AG04449 (cell line): ENCODE measurements around the gene AMFR.
"Not testable (repeated sequence)": the region's sequence is repeated elsewhere in the genome, so short reads cannot be mapped to it uniquely, and the experiment has no call there.

ENCODE experiments used
- CTCF ChIA-PET: fragments of 350-600 bp; formaldehyde crosslinking; extraction: SDS; loops from one replicate; lab custom pipeline; 2021; ENCODE audit warnings: antibody characterized with exemption; lab: Yijun Ruan, JAX
- POLR2A ChIA-PET: fragments of 400-600, 350-600 bp; formaldehyde crosslinking; extraction: SDS; loops from one replicate; lab custom pipeline; 2020; ENCODE audit warnings: antibody characterized with exemption, inconsistent platforms; lab: Yijun Ruan, JAX
- DNase-seq: peaks from one replicate; pipeline ENCODE4 v3.0.0-alpha.2; 2010; ENCODE audit warnings: low read depth, low spot score
- H3K4me3 ChIP-seq: 2 replicates; pipeline ENCODE4 v1.5.1; 2011; ENCODE audit warnings: low read depth, mild to moderate bottlenecking, control low read depth, low read length
- CTCF ChIP-seq: IDR thresholded peaks from one replicate; pipeline ENCODE4 v1.5.1; 2011; ENCODE audit warnings: mild to moderate bottlenecking, moderate library complexity, low read length, control low read depth, inconsistent platforms; ENCODE audit not compliant: insufficient read depth; ENCODE audit errors: missing control alignments

AMFR gene

DNA sequence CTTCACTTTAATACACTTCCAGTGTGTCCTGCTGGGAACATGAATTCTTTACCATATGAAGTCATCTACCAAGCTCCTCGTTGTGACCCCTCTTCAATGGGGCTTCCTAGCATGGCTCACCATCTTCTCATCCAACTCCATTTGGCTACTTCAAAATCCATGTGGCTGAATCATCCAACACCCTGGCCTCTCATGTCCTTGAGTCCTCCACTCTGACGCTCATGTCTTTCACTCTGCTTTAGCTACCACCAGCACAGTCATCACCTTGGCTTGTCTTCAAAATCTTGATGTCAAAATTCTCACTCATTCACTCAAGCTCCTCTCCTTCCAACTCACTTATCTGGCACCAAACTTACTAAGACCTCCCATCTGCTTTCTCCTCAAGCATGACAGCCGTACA is 35.8 kb downstream of the AMFR start:
- H3K4me3 ChIP-seq = no peak overlapping the region
- TF ChIP-seq CTCF = no peak
- peak; percentile 97 for DNase-seq
- CTCF ChIA-PET = interaction anchor here (1.2 to 2.4 kb wide), 3 partner anchors 12 to 312 kb away, joined by 5 to 12 read pairs (median 5); no protein-coding TSS in a partner anchor
- POLR2A ChIA-PET = interaction anchor here (0.6 to 1.0 kb wide), 2 partner anchors 12 to 217 kb away, joined by 3 read pairs; no protein-coding TSS in a partner anchor

DNA sequence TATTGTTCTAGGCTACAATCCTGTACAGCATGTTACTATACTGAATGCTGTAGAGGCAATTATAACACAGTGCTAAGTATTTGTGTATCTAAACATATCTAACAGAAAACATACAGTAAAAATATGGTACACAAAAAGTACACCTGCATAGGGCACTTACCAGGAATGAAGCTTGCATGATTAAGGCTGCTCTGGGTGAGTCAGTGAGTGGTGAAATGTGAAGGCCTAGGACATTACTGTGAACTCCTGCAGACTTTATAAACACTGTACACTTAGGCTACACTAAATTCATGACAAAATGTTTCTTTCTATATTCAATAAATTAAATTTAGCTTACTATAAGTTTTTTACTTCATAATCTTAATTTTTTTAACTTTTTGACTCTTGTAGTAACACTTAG is 37.1 kb downstream of the AMFR start:
- POLR2A ChIA-PET = interaction anchor here (0.7 kb wide), 1 partner anchor 31 kb away, joined by 4 read pairs; no protein-coding TSS in a partner anchor
- no peak for TF ChIP-seq CTCF
- DNase-seq = no peak
- H3K4me3 ChIP-seq = no peak overlapping the region
- CTCF ChIA-PET = interaction anchor here (1.3 to 1.5 kb wide), 3 partner anchors 18 to 314 kb away, joined by 3 to 7 read pairs (median 5); no protein-coding TSS in a partner anchor

GRCh38 chr16:56387396-56387795 is 37.9 kb downstream of the AMFR start:
- ChIA-PET POLR2A (interaction anchor here (0.7 kb wide), 1 partner anchor 30 kb away, joined by 4 read pairs; no protein-coding TSS in a partner anchor), CTCF (interaction anchor here (1.3 to 1.4 kb wide), 2 partner anchors 17 to 31 kb away, joined by 3 to 7 read pairs; no protein-coding TSS in a partner anchor)
- TF ChIP-seq CTCF = no peak
- DNase-seq = peak; percentile 31
- no peak overlapping the region for H3K4me3 ChIP-seq

DNA sequence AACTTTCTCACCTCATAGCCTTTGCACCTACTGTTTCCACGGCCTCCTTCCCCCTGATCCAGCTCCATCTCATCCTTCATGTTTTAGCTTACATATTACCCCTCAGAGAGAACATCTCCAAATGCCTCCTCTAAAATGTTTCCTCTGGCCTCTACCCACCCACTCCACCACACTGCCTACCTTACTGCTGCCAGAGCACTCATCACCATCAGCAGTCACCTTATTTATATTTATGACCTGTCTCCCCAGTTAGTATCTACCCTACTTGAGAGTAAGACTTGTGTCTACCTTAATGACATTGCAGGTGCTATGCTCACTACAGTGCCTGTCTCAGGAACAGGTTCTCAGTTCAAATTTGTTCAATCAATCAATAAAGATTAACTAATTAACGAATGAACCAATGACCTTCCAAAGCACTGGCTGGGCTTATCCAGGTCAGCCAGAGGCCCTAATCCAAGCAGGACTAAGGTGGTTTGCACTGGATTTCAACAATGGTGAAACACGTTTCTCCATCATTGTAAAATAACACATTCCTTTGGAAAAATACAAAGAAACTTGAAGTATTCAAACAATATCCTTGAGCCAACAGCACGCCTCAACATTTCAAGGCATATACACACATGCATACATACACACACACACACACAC is 41.1 kb downstream of the AMFR start:
- TF ChIP-seq CTCF = no peak
- H3K4me3 ChIP-seq = no peak overlapping the region
- DNase-seq = no peak
- ChIA-PET CTCF (interaction anchor here (1.0 to 1.4 kb wide), 3 partner anchors 13 to 60 kb away, joined by 3 to 4 read pairs (median 3); no protein-coding TSS in a partner anchor), POLR2A (no interaction called here)

- no peak overlapping the region for H3K4me3 ChIP-seq
- no peak for TF ChIP-seq CTCF
- ChIA-PET CTCF (interaction anchor here (0.8 to 1.4 kb wide), 4 partner anchors 12 to 28 kb away, joined by 3 to 4 read pairs (median 4); no protein-coding TSS in a partner anchor), POLR2A (no interaction called here)
- DNase-seq = no peak
Observed at GRCh38 chr16:56382901-56383355, 42.4 kb downstream of the AMFR start.

DNA sequence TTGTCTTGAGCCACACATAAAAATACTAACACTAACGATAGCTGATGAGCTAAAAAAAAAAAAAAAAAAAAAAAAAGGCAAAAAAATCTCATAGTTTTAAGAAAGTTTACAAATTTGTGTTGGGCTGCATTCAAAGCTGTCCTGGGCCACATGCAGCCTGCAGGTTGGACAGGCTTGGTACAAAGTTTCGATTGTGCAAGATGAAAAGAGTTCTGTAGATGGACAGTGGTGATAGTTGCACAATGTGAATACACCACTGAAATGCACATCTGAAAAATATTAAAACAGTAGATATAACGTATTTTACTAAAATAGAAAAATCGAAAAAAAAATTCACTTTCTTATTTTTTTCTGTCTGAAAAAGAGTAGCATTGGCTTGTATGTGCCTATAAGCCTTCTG is 42.9 kb downstream of the AMFR start:
- no peak for TF ChIP-seq CTCF
- H3K4me3 ChIP-seq = no peak overlapping the region
- ChIA-PET CTCF (interaction anchor here (1.1 kb wide), 1 partner anchor 26 kb away, joined by 4 read pairs; no protein-coding TSS in a partner anchor), POLR2A (no interaction called here)
- no peak for DNase-seq

DNA sequence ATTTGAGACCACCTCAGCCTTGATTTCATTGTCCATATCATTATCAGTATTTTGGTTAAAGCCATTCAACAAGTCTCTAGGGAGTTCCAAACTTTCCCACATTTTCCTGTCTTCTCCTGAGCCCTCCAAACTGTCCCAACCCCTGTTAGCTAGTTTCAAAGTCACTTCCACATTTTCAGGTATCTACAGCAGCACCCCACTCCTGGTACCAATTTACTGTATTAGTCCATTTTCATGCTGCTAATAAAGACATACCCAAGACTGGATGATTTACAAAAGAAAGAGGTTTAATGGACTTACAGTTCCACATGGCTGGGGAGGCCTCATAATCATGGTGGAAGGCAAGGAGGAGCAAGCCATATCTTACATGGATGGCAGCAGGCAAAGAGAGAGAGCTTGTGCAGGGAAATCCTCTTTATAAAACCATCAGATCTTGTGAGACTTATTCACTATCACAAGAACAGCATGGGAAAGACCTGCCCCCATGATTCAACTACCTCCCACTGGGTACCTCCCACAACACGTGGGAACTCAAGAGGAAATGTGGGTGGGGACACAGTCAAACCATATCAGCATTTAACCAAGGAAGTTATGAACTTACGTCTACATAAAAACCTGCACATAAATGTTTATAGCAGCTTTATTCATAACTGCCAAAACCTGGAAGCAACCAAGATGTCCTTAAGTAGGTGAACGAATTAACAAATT is 44.4 kb downstream of the AMFR start:
- H3K4me3 ChIP-seq, POLR2A ChIA-PET, DNase-seq: not testable (repeated sequence)
- CTCF ChIA-PET = interaction anchor here (1.7 kb wide), 1 partner anchor 25 kb away, joined by 4 read pairs; no protein-coding TSS in a partner anchor

- POLR2A ChIA-PET, H3K4me3 ChIP-seq: not testable (repeated sequence)
- CTCF ChIA-PET = interaction anchor here (1.0 kb wide), 1 partner anchor 23 kb away, joined by 4 read pairs; no protein-coding TSS in a partner anchor
Observed at GRCh38 chr16:56379044-56379443, 46.3 kb downstream of the AMFR start.

More at GRCh38 chr16:56379044-56379443, 46.3 kb downstream of the AMFR start:
- DNase-seq = not testable (repeated sequence)
